Nephron progenitor cell (in vitro differentiated cells): ENCODE measurements around the gene AGBL2.

ENCODE experiments used
- DNase-seq: peaks from one replicate; pipeline ENCODE4 v3.0.0; 2021
- H3K27ac Mint-ChIP-seq: 2 replicates; pipeline ENCODE4 v1.8.0; 2021; ENCODE audit warnings: mild to moderate bottlenecking, moderate library complexity, mixed read lengths
- H3K27me3 Mint-ChIP-seq: 2 replicates; pipeline ENCODE4 v1.8.0; 2021; ENCODE audit warnings: mild to moderate bottlenecking, low read depth, mixed read lengths; ENCODE audit not compliant: poor library complexity
- H3K36me3 Mint-ChIP-seq: 2 replicates; pipeline ENCODE4 v1.8.0; 2021; ENCODE audit warnings: low read depth, mixed read lengths
- H3K4me1 Mint-ChIP-seq: 2 replicates; pipeline ENCODE4 v1.8.0; 2021; ENCODE audit warnings: mixed read lengths
- H3K4me3 Mint-ChIP-seq: 2 replicates; pipeline ENCODE4 v1.8.0; 2021; ENCODE audit warnings: mild to moderate bottlenecking, moderate library complexity, mixed read lengths
- H3K9me3 Mint-ChIP-seq: 2 replicates; pipeline ENCODE4 v1.8.0; 2021; ENCODE audit warnings: mild to moderate bottlenecking, moderate library complexity, mixed read lengths
- TF ChIP-seq, protein P1 (sequence below): fragments of 200-600 bp; sonication (generic); IDR thresholded peaks from 2 replicates; pipeline ENCODE4 v1.5.0; 2021; ENCODE audit warnings: antibody characterized with exemption

The AGBL2 gene

DNA sequence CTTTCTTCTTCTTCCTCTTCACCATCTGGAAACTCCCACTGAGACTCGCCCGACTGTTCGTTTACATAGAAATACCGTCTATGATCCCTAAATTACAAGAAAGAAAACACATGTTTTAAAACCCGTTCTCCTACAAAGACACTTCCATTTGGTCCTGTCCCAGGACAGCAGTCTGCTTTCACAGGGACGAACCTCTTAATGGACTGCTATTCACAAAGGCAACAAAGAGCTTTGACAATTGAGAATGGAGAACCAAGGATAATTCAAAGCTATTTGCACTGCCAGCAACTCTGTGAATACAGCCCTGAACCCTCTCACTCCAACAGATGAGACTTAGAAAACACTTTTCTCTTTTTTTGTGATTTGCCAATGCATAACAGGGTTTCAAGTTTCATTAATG lies 16.3 kb upstream of the AGBL2 start:
- Mint-ChIP-seq H3K27ac (peak overlapping the region; percentile 86), H3K9me3 (no peaks in the 10 kb centered on the region), H3K4me1 (peaks cover 14% of the 10 kb centered on the region), H3K4me3 (no peak overlapping the region), H3K27me3 (no peaks in the 10 kb centered on the region), H3K36me3 (peaks cover 84% of the 10 kb centered on the region)
- TF ChIP-seq, protein P1, sequence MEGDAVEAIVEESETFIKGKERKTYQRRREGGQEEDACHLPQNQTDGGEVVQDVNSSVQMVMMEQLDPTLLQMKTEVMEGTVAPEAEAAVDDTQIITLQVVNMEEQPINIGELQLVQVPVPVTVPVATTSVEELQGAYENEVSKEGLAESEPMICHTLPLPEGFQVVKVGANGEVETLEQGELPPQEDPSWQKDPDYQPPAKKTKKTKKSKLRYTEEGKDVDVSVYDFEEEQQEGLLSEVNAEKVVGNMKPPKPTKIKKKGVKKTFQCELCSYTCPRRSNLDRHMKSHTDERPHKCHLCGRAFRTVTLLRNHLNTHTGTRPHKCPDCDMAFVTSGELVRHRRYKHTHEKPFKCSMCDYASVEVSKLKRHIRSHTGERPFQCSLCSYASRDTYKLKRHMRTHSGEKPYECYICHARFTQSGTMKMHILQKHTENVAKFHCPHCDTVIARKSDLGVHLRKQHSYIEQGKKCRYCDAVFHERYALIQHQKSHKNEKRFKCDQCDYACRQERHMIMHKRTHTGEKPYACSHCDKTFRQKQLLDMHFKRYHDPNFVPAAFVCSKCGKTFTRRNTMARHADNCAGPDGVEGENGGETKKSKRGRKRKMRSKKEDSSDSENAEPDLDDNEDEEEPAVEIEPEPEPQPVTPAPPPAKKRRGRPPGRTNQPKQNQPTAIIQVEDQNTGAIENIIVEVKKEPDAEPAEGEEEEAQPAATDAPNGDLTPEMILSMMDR: no peak
- DNase-seq: no peak

DNA sequence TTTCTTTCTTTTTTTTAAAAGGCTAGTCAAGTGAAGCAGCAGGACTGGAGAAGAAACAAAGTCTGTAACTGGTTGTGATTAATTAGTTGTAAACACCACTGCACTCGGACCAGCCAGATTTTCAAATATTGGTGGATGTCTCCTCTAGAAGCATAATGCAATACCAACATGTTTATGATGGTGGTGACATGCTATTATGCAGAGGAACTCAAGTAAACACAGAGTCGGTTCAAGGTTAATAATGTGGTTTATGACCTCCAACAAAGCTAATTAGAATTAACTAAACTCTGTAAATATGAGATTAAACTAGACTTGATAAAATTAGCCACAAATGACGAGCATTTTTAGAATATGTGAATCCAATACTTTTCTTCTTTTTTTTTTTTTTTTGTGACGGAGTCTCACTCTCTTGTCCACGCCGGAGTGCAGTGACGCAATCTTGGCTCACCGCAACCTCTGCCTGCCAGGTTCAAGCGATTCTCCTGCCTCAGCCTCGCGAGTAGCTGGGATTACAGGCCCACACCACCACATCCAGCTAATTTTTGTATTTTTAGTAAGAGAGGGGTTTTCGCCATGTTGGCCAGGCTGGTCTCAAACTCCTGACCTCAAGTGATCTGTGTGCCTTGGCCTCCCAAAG lies 11.8 kb upstream of the AGBL2 start:
- DNase-seq: no peak
- no peaks in the 10 kb centered on the region for H3K27me3 Mint-ChIP-seq
- TF ChIP-seq, protein P1: no peak
- no peak overlapping the region for H3K27ac Mint-ChIP-seq
- H3K9me3 Mint-ChIP-seq: no peaks in the 10 kb centered on the region
- no peak overlapping the region for H3K4me3 Mint-ChIP-seq
- peaks cover 8% of the 10 kb centered on the region for H3K4me1 Mint-ChIP-seq
- H3K36me3 Mint-ChIP-seq: peaks cover 74% of the 10 kb centered on the region

DNA sequence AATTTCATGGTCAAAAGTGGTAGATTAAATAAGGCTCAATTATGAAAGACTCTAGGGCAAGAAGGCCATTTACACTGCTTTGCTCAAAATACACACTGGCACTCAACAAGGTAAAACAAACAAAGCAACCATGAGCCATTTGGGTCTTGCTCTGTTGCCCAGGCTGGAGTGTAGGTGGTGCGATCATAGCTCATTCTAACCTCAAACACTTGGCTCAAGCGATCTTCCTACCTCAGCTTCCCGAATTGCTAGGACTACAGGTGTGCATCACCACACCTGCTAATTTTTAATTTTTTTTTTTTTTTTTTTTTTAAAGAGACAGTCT lies 10.9 kb upstream of the AGBL2 start:
- Mint-ChIP-seq H3K4me3 (no peak overlapping the region), H3K27ac (no peak overlapping the region), H3K4me1 (no peaks in the 10 kb centered on the region), H3K36me3 (peaks cover 71% of the 10 kb centered on the region), H3K9me3 (no peaks in the 10 kb centered on the region), H3K27me3 (no peaks in the 10 kb centered on the region)
- DNase-seq: no peak
- TF ChIP-seq, protein P1: no peak

DNA sequence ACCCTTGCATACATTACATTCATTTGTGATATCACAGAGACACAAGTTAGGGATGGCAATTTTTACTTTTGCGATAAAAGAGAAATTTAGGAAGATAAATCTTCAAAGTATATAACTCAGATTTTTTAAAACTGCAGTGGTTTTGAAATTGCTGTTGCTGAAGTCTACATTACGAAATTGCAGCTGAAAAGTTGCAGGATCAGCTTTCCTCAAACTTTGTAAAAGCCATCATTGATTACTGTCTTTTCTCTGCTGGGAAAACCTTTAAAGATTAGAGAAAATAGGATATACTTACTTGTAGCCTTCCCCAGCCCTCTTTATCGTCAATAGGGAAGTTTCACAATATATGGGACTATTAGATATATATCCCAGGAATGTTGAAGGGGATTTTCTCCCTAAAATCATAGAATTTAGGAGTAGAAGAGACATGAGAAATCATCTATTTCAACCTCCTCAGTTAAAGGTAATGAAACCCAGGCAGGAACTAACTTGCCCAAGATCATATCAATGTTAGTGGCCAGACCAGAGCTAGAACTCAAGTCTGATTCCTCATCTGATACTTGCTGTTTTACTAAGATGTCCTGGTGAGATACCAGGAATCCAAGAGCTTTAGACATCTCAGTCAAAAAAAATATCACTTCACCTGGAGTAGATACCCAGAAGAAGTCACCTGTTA lies 10.4 kb upstream of the AGBL2 start:
- Mint-ChIP-seq H3K4me1 (no peaks in the 10 kb centered on the region), H3K27me3 (no peaks in the 10 kb centered on the region), H3K36me3 (peaks cover 73% of the 10 kb centered on the region)

GRCh38 chr11:47724041-47724729 lies 9.0 kb upstream of the AGBL2 start:
- DNase-seq: no peak
- Mint-ChIP-seq H3K4me3 (no peak overlapping the region), H3K27me3 (peaks cover 3% of the 10 kb centered on the region), H3K9me3 (no peaks in the 10 kb centered on the region), H3K4me1 (no peaks in the 10 kb centered on the region), H3K36me3 (peaks cover 72% of the 10 kb centered on the region), H3K27ac (peak overlapping the region; percentile 83)
- TF ChIP-seq, protein P1: no peak

More for the DNA sequence above, 10.4 kb upstream of the AGBL2 start:
- TF ChIP-seq, protein P1: no peak
- Mint-ChIP-seq H3K4me3 (no peak overlapping the region), H3K27ac (no peak overlapping the region), H3K9me3 (no peaks in the 10 kb centered on the region)
- DNase-seq: no peak
